Neural crest cell (in vitro differentiated cells): ENCODE results near the gene REXO5. TPM values are rescaled to one million over a fixed set of nuclear protein-coding genes. Genes with fewer than 3 reads are reported as not detected.

Experiments
- DNase-seq: peaks from one replicate; pipeline ENCODE4 v3.0.0; 2021; ENCODE audit warnings: low read depth, mixed read lengths, low spot score
- H3K27ac Mint-ChIP-seq: one replicate; pipeline ENCODE4 v1.8.0; 2021; ENCODE audit warnings: mild to moderate bottlenecking, mixed read lengths; ENCODE audit not compliant: unreplicated experiment
- H3K27me3 Mint-ChIP-seq: 2 replicates; pipeline ENCODE4 v1.8.0; 2021; ENCODE audit warnings: low read depth, mild to moderate bottlenecking, mixed read lengths
- H3K36me3 Mint-ChIP-seq: 2 replicates; pipeline ENCODE4 v1.8.0; 2021; ENCODE audit warnings: low read depth, mild to moderate bottlenecking, mixed read lengths
- H3K4me1 Mint-ChIP-seq: 2 replicates; pipeline ENCODE4 v1.8.0; 2021; ENCODE audit warnings: mixed read lengths
- H3K4me3 Mint-ChIP-seq: one replicate; pipeline ENCODE4 v1.8.0; 2021; ENCODE audit warnings: mild to moderate bottlenecking, mixed read lengths
- H3K9me3 Mint-ChIP-seq: 2 replicates; pipeline ENCODE4 v1.8.0; 2021; ENCODE audit warnings: mixed read lengths
- total RNA-seq: library from RNA; stranded (reverse); gene quantifications from 2 replicates; pipeline ENCODE4 v1.2.1, GENCODE V29; 2021
- TF ChIP-seq, protein P1 (sequence below): fragments of 200-600 bp; sonication (generic); conservative IDR thresholded peaks from 2 replicates; pipeline ENCODE4 v1.5.0; 2021; ENCODE audit warnings: antibody characterized with exemption, mild to moderate bottlenecking

REXO5 gene
- total RNA-seq, 1 donor from 2014 or later: 10.1 TPM

DNA sequence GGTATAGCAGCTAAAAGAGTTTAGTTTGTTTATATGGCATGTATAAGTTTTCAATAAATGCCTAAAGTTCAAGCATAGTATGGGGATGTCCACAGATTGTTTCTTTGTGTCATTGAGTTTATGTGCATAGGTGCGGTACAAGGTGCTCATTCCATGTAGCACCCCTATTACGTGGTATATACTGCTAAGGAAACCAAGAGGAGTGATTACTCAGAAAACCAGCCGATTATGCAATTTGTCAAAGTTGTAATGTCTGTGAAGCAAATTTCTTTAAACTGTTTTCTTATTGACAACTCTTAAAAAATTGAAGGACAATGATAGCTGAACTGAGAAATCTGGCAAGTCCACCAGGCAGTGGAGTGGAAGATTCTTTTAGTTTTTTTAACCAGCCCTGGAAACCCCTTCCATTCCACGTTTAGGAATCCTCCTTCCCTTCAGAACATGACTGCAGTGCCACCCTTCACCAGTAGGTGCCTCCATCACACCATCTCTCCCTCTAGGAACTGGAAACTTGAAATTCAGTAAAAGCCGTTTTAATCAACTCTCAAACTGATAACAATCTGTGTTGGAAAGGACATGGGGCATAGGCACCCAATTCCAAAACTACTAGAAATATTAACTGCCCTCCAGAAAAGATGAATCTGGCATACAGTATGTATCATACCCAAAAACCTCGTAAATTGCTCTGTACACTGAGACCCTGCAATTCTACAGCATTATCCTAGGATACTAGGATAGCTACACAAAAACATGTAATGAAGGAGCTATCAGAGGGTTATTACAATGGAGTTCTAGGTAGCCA is 43.5 kb downstream of the REXO5 start:
- H3K36me3 Mint-ChIP-seq: no peaks in the 10 kb centered on the region

DNA sequence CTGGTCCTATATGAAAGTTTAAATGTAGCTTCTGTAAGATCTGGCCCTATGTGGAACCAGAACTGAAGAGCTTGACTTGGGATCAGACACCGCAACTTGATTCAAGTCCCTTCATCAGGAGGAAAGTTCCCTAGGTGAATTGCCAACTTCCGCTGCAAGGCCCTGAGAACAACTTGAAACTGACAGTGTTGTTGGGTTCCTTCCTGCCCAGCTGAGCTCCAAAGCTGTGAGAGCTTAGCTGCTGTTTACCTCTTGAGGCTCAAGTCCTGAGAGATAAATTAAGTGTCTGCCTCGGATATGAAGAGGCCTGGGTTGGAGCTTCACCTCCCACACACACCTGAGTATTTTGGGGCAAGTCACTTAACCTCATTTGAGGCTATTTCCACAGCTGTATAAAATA is 44.7 kb downstream of the REXO5 start:
- Mint-ChIP-seq H3K27ac (no peak overlapping the region), H3K36me3 (peaks cover 4% of the 10 kb centered on the region), H3K4me3 (no peak overlapping the region), H3K4me1 (no peaks in the 10 kb centered on the region), H3K27me3 (no peaks in the 10 kb centered on the region), H3K9me3 (no peaks in the 10 kb centered on the region)
- no peak for DNase-seq
- TF ChIP-seq, protein P1, sequence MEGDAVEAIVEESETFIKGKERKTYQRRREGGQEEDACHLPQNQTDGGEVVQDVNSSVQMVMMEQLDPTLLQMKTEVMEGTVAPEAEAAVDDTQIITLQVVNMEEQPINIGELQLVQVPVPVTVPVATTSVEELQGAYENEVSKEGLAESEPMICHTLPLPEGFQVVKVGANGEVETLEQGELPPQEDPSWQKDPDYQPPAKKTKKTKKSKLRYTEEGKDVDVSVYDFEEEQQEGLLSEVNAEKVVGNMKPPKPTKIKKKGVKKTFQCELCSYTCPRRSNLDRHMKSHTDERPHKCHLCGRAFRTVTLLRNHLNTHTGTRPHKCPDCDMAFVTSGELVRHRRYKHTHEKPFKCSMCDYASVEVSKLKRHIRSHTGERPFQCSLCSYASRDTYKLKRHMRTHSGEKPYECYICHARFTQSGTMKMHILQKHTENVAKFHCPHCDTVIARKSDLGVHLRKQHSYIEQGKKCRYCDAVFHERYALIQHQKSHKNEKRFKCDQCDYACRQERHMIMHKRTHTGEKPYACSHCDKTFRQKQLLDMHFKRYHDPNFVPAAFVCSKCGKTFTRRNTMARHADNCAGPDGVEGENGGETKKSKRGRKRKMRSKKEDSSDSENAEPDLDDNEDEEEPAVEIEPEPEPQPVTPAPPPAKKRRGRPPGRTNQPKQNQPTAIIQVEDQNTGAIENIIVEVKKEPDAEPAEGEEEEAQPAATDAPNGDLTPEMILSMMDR: no peak

More for the DNA sequence above, 43.5 kb downstream of the REXO5 start:
- no peak overlapping the region for H3K4me3 Mint-ChIP-seq
- no peaks in the 10 kb centered on the region for H3K27me3 Mint-ChIP-seq
- TF ChIP-seq, protein P1: peak; percentile 95
- no peaks in the 10 kb centered on the region for H3K4me1 Mint-ChIP-seq
- H3K27ac Mint-ChIP-seq: no peak overlapping the region
- DNase-seq: peak; percentile 81
- H3K9me3 Mint-ChIP-seq: no peaks in the 10 kb centered on the region

DNA sequence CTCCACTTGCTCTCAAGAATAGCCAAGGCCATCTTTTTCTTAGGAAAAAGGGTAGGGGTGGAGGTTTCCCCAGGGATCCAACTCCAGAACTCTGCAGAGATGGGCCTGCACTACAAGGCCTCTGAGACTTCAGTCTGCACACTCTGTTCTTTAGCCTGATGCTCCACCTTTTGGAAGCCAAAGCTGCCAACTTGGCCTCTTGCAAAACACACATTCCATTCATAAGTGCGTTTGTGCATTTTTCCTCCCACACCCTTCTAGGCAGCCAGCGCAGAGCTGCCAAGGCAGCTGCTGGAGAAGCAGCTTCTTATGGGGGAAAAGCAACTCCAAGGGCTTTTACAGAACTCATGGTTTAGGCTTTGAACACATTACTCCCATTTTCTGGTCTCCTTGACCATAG is 45.3 kb downstream of the REXO5 start:
- DNase-seq: no peak
- TF ChIP-seq, protein P1: no peak
- Mint-ChIP-seq H3K36me3 (peaks cover 7% of the 10 kb centered on the region), H3K9me3 (no peaks in the 10 kb centered on the region), H3K27ac (no peak overlapping the region), H3K4me1 (no peaks in the 10 kb centered on the region), H3K27me3 (no peaks in the 10 kb centered on the region), H3K4me3 (no peak overlapping the region)

DNA sequence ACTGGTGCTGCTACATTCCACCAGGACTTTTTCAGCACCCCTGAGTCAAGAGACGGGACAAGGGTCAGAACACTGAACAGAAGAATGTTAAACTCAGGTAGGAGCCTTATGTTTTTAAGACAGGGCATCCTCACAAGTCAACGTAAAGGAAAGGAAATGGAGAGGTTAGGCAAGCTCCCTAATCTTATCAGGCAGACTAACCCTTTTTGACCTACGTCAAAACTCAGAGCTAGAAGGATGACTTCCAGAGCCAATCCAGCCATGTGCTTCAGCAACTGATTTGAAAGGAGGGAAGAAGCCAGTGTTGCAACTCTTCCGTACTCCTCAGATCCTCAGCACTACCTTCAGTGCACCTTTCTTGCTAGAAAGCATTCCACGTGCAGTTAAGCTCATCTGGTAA is 46.8 kb downstream of the REXO5 start:
- Mint-ChIP-seq H3K36me3 (peaks cover 7% of the 10 kb centered on the region), H3K9me3 (no peaks in the 10 kb centered on the region), H3K4me1 (no peaks in the 10 kb centered on the region), H3K27ac (no peak overlapping the region), H3K4me3 (no peak overlapping the region), H3K27me3 (no peaks in the 10 kb centered on the region)
- DNase-seq: no peak
- TF ChIP-seq, protein P1: no peak

DNA sequence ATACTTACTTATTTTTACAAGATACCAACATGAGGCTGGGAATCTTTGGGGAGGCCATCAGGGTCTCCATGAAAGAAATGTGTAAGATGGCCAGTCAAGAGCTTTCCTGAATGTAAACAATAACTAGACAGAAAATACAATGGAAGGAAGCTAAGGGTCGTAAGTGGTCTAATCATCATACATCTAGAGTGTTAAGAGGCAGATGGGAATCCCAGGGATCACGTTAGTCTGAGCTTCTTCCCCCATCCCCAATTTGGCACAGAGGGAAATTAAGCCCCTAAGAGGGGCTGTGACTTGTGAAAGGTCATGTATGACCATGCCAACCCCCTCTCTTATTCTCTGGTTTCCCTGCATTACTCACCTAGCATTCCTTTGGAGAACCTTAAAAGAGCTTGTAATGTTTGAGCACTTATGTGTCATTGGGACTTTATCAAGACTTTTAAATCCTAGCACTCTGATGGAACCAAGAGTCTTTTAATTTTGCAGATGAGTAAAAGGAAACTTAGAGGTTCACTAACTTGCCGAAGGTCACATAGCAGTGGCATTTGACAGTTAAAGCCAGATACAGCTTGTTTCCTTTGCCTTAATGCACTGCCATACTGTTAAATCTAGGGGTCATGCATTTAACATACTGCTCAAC is 47.8 kb downstream of the REXO5 start:
- H3K36me3 Mint-ChIP-seq: peaks cover 7% of the 10 kb centered on the region
- no peaks in the 10 kb centered on the region for H3K27me3 Mint-ChIP-seq
- TF ChIP-seq, protein P1: no peak
- no peak overlapping the region for H3K27ac Mint-ChIP-seq
- no peak for DNase-seq
- H3K9me3 Mint-ChIP-seq: no peaks in the 10 kb centered on the region
- no peak overlapping the region for H3K4me3 Mint-ChIP-seq
- H3K4me1 Mint-ChIP-seq: no peaks in the 10 kb centered on the region
